CD4-positive, alpha-beta T cell treated with Interferon gamma for 1 hour (primary cell): ENCODE results near the gene RASA3.
"Not testable (repeated sequence)": the region's sequence is repeated elsewhere in the genome, so short reads cannot be mapped to it uniquely, and the experiment has no call there.

Experiments used
- DNase-seq: peaks from one replicate; pipeline ENCODE4 v3.0.0-alpha.2; 2020

The RASA3 gene

DNA sequence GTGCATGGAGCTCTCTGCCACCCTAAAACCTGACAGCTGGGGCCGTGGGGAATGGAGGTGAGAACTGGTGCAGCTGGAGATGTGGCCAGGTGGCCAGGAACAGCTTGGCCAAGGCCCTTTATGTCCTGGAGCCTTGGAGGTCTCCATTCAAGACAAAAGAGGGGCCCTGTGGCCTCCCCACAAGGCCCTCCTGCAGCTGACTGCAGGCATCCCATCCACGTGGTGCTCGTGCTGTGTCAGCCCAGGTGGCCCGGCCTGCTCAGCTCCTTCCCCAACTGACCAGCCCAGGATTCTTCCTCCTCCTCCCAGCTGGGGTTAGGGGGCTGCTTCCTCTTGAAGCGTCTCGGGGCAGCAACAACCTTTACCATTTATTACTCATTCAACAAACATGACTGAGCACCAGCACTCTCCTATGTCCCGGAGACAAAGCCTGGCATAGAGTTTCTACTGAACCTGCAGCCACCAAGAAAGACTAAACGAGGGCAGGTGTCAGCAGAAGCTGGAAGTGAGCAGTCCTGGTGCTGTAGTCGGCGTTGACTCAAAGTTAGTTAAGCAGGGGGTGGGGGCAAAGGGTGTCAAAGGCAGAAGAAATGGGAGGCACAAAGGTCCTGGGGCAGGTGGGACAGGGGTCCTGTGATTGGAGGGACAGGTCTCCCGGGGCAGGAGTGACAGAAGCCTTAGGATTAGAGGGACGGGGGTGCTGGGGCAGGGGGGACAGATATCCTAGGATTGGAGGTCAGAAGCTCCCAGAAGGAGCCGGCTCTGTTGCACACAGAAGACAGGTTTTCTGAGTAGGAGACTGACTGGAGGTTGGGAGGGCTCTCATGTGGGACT lies 135.3 kb downstream of the RASA3 start:
- no peak for DNase-seq

DNA sequence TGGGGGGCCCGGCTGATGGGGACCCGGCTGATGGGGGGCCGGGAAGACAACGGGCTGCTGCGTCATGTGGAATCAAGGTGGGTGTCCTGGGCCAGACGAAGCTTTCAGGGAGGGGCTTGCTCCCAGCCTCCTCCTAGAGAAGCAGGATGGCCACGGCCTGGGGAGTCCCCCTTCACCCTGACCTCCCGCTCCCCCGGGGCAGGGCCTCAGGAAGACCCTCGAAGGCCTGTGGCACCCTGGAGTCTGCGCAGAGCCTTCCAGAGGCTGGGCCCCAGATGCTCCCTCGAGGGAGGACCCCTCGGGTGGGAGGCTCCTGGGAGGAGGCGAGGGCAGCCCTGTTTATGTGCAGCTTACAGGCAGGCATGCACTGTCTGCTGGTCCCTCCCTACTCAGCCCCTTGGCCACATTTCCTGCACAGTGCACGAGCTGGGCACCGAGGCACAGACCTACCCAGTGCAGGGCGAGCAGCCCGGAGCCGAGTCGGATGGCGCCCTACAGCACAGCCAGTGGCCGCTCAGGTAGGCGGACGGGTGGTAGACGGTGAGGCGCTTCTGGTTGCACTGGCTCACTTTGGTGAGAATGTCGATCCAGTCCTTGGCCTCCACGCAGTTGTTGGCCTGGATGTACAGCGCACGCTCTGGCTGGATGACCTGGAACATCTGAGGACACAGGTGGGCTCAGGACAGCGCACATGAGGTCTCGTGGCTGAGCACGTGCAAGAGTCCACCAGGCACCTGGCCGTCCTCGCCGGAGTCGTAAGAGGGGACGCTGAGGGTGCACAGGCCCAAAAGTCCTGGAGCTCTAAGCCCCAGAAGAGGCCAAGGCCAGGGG lies 136.1 kb downstream of the RASA3 start:
- no peak for DNase-seq

DNA sequence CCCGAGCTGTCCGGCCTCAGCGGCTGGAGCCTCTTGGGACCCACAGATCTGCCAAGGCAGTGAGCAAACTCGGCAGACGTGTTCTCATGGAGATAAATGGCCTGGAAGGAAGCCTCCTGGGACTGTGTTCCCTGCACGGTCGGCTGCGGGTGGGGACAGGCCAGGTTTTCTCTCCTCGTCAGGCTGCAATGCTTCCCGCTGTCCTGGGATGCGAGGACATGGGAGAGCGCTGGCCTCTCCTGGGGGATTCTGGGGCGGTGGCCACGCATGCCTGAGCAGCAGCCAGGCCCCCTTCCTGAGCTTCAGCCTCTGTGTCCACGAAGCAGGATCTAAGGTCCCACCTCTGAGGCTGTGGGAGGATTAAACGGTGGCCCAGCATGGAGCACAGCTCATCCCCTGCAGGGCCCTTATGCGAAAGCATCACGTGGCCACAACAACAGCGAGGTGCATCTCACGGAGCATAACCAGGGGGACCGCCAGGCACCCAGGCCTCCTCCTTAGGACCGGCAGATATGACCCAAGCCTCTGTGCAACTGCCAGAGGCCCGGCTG lies 137.3 kb downstream of the RASA3 start:
- no peak for DNase-seq

DNA sequence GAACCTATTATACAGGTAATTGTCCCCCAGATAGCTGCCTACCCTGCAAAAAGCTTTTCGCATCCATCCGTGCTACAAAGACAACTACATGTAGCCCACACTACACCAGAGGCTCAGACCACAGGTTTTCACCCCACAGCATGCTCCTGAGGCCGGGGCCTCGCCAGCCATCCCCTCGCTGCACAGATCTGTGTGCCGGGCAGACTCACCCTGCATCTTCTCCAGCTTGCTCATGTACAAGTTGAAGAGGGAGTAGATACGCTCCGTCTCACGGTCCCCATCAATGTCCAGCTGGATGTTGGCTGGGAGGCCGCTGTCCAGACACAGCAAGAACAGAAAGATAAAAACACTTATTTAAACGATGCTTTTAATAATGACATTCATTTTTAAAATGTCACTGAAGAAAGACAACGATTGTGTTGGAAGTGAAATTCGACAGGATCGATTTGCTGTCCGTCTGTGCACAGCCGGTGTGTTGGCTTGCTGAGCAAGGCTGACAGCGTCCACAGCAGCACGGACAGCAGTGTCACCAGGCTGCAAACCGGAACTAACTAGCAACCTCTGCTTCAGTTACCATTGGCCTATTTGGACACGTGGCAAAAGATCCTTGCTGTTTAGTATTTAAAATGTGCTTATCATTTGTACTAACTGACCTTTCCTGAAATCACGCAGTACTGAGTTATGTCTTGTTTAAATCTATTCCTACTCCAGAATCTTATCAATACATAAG lies 140.0 kb downstream of the RASA3 start:
- no peak for DNase-seq

DNA sequence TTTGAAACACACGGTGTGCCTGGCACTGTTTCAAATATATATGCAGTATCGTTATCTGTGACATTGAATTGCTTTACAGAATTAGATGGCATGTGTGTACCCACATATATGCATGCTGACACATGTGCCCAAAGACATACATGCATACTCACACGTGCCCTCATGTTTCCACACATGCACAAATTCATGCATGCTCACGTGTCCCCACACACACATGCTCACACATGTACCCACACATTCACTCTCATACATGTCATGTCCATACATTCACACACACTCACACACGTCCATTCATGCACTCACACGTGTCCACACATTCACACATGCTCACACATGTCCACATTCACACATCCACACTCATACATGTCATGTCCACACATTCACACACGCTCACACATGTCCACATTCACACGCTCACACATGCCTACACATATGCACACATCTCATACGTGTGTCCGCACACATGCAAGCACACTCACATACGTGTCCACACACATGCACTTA lies 140.7 kb downstream of the RASA3 start:
- no peak for DNase-seq

DNA sequence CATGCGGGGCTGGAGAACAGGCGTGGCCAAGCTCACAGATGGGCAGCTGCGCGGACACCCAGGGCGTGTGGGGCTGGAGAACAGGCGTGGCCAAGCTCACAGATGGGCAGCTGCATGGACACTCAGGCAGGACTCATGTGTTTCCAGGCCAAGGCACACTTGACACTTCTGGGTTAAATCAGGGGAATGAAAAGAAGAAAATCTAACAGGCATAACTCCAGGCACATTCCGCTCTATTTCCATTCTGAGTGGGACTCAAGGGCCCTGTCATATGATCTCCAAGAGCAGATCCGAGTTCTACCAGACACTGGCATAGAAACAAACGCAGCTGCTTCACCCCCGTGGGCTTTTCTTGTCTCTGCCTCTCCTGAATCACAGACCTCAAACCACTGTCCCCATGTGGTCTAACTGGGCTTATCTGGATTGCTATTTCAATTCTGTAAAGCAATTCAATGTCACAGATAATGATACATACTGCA lies 141.2 kb downstream of the RASA3 start:
- no peak for DNase-seq

DNA sequence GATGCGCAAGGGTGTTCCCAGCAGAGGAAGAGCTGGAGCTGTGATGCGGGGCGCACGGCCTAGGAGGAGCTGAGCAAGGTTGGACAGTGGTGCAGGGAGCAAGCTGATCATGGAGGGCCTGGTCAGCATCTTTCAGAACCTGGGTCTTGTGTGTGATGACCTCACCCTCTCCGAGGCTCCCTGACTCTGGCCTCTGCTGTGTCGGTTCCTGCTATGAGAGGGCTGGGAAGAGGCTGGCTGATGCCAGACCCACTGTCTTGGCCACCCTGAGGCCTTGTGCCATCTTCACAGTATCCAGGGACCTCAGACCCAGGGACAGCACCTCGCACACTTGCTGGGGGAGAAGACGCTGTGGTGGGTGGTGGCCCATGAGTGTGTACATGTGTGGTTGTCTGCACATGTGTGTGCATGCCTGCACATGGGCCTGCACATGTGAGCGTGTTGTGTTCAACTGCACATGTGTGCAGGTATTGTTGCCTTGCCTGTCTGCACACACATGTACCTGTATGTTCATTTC lies 142.0 kb downstream of the RASA3 start:
- DNase-seq, result no peak

DNA sequence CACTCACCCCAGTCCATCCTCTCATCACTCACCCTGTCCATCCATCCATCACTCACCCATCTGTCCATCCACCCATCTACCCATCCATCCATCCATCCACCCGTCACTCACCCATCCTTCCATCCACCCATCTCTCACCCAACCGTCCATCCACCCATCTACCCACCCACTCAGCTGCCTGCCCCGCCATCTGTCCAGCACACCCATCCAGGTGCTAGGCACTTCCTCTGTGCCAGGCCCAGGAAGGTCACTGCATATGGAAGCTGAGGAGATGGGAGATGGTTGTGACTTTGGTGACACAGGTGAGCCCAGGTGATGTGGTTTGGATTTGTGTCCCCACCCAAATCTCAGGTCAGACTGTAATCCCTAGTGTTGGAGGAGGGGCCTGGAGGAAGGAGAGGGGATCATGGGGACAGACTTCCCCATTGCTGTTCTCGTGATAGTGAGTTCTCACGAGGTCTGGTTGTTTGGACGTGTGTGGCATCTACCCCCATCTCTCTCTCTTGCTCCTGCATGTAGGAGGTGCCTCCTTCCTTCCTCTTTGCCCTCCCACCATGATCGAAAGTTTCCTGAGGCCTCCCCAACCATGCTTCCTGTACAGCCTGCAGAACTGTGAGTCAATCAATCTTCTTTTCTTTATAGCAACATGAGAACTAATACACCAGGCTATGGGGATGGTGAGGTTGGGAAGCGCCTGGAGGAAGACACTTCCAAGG lies 142.7 kb downstream of the RASA3 start:
- DNase-seq, result no peak

DNA sequence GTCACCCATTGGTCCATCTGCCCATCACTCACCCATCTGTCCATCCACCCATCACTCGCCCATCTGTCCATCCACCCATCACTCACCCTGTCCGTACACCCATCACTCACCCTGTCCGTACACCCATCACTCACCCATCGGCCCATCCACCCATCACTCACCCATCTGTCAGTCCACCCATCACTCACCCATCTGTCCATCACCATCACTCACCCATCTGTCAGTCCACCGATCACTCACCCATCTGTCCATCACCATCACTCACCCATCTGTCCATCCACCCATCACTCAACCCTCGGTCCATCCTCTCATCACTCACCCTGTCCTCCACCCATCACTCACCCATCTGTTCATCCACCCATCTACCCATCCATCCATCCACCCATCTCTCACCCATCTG lies 143.6 kb downstream of the RASA3 start:
- not testable (repeated sequence) for DNase-seq

DNA sequence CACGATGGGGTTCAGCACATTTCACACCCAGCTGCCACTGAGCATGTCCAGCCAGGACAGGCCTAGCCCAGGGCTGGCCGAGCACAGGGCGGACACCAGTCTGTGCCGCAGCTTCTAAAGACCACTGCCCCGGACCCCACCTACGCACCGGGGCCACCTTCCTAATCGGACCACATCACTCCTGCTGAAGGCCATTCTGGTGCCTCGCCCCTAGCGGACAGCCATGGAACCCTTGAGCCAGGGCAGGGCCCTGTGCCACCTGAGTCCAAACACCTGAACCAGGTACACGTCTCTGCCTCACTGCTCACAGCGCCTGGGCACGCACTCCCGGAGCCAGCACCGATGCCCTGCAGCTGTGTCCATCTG lies 150.1 kb downstream of the RASA3 start:
- DNase-seq, result no peak

DNA sequence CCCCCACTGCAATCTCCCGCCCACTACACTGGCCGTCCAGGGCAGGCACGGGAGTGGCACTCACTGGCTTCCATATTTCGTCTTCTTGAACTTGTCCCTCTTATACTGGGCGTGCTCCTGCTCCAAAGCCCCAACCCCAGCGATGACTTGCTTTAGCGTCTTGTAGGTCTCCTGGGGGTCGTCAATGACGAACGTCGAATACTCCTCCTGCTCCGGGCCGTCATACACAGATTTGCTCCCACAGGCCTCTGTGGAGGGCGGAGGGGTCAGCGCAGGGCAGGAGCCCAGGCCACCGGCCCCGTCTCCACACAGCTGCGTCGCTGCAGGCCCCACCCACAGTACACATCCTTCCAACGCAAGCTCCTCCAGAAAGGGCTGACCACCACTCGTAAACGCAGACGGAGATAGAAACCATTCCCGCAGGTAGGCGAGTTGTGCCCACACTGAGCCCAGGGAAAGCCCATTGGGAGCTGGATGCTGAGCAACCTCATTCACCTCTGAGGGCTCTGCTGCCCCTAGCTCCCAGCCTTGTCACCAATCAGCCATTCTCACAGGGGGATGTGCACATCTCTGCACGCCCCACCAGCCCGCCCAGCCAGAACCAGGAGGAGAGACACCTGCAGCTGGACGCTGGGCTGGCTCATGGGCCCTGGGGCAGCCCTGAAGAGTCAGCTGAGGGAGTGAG lies 150.7 kb downstream of the RASA3 start:
- DNase-seq, result no peak

DNA sequence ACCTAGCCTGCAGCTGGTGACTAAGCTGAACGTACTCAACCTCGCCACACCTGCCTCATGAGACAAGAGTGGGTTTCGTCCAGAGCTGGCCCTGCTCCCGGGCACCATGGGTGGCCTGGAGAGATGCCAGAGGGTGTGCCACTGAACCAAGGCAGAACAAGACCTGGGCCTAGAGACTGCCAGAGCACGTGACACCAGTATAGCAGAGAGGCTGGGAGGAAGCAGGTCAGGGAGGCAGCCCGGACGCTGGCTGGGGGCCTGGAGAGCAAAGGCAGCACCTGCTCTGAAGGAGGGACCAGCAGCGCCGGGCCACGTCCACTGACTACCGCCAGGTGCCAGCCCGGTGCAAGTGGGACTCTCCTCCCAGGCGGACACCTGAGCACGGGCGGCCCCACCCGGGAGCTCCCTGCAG lies 151.2 kb downstream of the RASA3 start:
- no peak for DNase-seq

DNA sequence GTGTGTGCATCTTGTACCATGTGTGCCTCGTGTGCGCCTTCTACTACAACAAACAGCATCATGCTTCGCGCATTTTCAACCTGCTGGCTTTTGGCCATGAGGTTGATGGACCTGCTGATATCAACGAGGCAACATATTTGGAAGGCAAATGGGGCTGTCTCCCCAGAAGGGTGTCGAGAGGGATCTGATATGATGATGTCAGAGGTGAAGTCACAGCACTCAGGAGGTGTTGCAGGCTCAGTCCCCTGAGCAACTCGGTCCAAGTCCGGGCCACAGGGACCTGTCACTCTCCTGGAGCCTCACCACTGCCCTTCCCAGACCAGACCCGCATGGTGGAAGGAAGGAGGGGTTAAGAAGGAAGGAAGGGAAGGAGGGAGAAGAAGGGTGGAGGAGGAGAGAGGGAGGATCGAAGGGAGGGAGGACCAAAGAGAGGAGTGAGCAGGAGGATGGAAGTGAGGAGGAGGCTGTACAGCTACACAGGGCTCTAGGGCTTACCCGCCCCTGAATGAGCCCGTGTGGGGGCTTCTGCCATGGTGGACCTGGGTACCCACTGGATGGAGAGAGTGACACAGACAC lies 151.8 kb downstream of the RASA3 start:
- no peak for DNase-seq

DNA sequence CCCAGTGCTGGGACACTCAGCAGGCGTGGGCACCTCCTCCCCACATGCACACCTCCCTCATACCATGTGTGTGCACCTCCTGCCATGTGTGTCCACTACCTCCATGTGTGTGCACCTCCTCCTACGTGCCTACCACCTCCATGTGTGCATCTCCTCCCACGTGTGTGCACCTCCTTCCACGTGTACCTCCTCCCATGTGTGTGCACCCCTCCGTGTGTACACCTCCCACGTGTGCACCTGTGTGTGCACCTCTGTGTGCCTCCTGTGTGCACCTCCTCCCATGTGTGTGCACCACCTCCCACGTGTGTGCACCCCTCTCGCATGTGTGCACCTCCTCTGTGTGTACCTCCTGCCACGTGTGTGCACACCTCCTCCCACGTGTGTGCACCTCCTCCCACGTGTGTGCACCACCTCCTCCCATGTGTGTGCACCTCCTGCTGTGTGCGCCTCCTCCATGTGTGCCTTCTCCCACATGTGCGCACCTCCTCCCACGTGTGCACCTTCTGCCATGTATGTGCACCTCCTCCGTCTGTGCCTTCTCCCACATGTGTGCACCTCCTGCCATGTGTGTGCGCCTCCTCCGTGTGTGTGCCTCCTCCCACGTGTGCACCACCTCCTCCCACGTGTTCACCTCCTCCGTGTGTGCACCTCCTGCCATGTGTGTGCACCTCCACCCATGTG lies 152.5 kb downstream of the RASA3 start:
- DNase-seq, result no peak

DNA sequence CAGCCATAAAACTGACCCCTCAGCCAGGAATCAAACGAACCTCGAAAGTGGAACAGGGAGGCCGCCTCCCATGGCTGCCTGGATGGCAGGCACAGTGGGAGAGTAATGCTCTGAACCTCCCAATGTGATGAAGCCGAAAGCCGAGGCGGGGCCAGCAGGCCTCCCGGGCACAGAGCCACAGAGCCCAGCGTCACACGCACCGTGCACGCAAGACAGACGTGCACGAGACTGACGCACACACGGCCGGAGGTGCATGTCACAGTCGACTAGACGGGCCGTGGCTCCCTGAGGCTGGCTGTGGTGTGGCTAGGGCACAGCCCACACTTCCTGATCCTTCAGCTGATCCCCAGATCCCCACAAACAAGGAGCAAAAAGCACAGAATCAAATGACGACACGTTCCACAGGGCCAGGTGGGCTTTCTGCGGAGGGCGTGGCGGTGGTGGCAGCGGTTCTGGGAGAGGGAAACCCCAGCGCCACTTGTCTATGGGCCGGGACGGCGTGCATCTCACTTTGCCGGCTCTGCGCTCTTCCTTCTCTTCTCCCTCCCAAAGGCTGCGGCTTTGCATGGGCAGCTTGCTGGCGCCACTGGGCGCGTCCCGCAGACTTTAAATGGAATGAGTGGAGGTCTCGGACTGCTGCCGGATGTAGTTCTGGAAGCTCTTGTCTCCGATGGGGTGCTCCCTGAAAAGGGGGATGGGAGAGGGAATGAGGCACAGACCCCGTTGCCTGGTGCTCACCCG lies 153.5 kb downstream of the RASA3 start:
- DNase-seq, result no peak

DNA sequence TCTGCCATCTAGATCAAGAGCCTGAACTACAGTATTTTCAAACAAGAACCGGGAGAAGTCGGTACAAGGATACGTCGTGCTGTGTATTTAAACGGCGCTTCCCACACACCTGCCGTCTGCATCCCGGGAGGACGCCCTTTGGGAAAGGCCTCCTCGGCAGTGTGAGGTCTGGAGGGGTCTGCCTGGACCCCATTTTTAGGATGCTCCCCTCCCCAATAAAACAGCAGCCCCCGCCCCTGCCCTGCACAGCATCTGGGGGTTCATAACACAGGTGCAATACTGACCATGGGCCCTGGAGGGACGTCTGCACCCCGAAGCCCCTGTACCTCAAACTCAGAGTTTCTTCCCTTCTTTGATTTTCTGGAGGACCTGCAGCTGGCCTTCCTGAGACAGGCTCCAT lies 154.4 kb downstream of the RASA3 start:
- no peak for DNase-seq

DNA sequence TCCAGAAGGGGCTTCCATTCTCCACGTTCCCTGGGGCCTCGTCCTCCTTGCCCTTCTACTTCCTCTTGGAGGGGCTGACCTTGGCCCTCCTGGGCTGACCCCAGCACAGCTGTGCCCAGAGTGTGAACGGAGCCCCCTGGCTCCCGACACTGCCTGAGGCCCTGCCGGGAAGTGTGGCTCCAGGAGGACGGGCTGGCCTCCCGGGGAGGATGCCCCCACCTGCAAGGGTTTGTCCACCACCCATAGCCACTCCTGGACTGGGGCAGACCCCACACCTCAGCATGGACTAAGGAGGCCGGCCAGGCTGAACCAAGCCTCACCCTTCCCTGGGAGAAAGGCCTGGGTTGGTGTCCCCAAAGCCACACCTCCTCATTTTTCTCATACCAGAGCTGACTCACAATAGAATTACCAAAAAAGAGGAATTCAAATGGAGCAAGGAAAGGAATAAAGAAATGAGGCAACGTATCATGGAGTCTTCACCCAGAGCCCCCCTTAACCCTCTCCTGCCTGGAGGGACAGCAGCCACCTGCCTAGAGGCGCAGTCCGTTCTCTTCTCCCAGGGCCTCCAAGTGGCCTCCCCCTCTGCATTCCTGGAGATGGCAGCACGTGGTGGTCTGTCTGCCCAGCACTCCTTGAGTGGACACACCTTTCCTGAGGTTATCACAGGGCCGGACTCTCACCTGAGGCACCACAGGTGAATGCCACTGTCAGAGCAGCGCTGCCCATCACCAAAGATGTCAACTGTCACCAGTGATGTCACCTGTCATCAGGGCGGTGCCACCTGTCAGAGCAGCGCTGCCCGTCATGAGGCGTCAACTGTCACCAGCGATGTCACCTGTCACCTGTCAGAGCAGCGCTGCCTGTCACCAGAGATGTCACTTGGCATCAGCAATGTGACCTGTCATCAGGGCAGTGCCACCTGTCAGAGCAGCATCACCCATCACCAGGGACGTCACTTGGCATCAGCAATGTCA lies 155.4 kb downstream of the RASA3 start:
- no peak for DNase-seq

DNA sequence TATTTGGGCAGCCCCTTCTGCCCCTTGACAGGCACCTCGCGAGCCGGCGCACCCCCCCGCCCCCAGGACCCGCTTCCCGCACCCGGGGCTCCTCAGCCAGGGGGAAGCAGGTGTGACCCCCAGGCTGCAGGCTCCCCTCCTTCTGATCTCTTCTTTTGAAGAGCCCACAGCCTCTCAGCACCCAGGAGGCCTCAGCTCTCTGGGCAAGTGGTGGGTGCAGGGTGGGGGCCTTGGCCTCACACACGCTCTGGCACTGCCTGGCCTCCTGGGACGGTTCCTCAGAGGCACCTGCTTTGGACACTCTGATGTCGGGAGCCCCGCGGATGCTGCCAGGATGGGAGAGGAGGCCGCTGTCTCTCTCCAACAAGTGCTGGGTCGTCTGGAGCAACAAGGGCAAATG lies 157.0 kb downstream of the RASA3 start:
- no peak for DNase-seq
